ENCODE results near the gene PDYN. TPM values are rescaled to one million over a fixed set of nuclear protein-coding genes. Genes with fewer than 3 reads are reported as not detected.

PDYN gene
- total RNA-seq, 6 experiments from 2014 or later = not detected

- TF ChIP-seq CTCF (IDR thresholded peaks at IDR 0.05) = no peak
- no peak overlapping the region for H3K27ac Mint-ChIP-seq
- no peak overlapping the region for H3K4me3 Mint-ChIP-seq
- peaks cover 45% of the 10 kb centered on the region for H3K27me3 Mint-ChIP-seq (ENCODE audit: insufficient read depth)
- peaks cover under 1% of the 10 kb centered on the region; the same call in 1 of the 2 replicates for H3K36me3 Mint-ChIP-seq (ENCODE audit: low read depth)
- peaks cover 12% of the 10 kb centered on the region for H3K4me1 Mint-ChIP-seq (ENCODE audit: low read depth)
- no peaks in the 10 kb centered on the region for H3K9me3 Mint-ChIP-seq
- no peak for DNase-seq
Measured at GRCh38 chr20:1943275-1944002, 50.4 kb downstream of the PDYN start.

DNA sequence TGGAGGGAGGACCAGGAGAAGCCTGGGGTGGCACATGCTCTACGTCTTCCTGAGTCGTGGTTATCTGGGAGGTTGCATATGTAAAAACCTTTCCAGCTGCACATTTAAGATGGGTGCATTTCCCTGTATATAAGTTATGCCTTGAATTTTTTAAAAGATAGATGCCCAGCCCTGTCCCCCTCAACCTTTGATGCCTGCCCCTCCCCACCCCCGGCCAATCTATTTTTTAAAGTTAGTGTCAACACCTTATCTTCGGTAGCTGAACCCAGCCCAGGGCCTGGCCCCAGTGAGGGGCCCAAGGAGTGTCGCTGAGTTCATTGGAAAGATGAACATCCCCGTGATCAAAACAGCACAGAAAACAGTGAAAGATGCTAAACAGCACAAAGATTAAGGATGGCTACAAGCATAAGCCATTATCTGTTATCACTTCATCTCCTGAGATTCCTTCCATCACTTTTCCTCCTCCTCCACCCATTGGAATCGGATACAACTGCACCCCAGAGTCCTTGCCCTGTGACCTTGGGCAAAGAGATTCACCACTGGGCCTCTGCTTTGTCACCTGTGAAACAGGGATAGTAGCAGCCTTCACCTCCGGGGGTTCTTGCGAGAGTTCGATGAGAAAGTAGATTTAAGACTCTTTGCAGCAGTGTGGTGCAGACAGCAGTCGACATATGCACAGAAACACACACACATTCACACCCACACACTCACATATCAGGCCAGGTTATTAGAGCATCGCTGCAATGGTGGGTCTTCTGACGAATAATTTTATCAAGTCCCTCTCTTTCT is 51.2 kb downstream of the PDYN start:
- Mint-ChIP-seq H3K4me1 (ENCODE audit: low read depth) (peaks cover 12% of the 10 kb centered on the region), H3K27ac (no peak overlapping the region)

DNA sequence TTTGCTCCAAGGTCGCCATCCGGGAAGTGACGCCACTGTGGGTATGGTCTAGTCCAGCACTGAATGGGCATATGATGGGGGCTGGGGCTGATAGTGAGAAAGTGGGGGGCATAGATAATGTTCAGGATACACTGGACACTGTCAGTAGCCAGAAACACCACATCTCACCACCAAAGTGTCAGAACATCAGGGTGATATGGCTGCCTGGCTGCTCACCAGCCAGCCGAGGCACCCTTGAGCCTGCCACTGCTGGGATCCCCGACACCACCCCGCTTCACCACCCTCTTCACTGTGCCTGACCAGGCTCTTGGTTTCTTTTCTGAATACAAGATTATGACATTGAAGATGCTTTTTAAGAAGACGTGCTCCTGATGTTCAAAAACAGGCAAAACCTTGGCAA is 51.8 kb downstream of the PDYN start:
- peaks cover 7% of the 10 kb centered on the region for H3K36me3 Mint-ChIP-seq (ENCODE audit: low read depth)
- peaks cover 39% of the 10 kb centered on the region for H3K27me3 Mint-ChIP-seq (ENCODE audit: insufficient read depth)
- no peak overlapping the region for H3K27ac Mint-ChIP-seq
- DNase-seq = no peak
- TF ChIP-seq CTCF (IDR thresholded peaks at IDR 0.05) = no peak
- no peaks in the 10 kb centered on the region for H3K9me3 Mint-ChIP-seq
- H3K4me3 Mint-ChIP-seq = no peak overlapping the region
- peaks cover 12% of the 10 kb centered on the region for H3K4me1 Mint-ChIP-seq (ENCODE audit: low read depth)

More for the DNA sequence above, 51.2 kb downstream of the PDYN start:
- DNase-seq = no peak
- no peak for TF ChIP-seq CTCF (IDR thresholded peaks at IDR 0.05)
- Mint-ChIP-seq H3K9me3 (no peaks in the 10 kb centered on the region), H3K27me3 (ENCODE audit: insufficient read depth) (peaks cover 43% of the 10 kb centered on the region), H3K36me3 (ENCODE audit: low read depth) (peaks cover 5% of the 10 kb centered on the region), H3K4me3 (no peak overlapping the region)

GRCh38 chr20:1941226-1941625 is 52.6 kb downstream of the PDYN start:
- no peak for TF ChIP-seq CTCF (IDR thresholded peaks at IDR 0.05)
- Mint-ChIP-seq H3K4me1 (ENCODE audit: low read depth) (peaks cover 7% of the 10 kb centered on the region; the same call in 1 of the 2 replicates), H3K27me3 (ENCODE audit: insufficient read depth) (peaks cover 36% of the 10 kb centered on the region)

DNA sequence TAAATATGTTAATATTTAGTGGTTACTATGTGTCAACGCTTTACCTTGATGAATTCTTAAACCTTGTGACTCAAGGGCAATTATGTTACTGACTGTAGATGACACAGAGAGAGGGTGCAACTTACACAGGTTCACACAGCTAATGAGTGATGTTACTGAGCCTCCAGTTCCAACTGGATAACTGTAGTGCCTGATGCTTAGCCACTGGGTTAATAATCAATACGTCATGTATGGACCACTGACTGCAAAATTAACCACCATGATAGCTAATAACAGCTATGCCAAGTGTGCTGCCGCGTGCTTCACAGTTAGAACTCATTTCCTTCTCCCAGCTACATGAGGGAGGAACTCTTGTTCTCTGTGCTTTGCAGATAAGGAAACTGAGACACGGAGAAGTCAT is 53.3 kb downstream of the PDYN start:
- Mint-ChIP-seq H3K27me3 (ENCODE audit: insufficient read depth) (peaks cover 32% of the 10 kb centered on the region), H3K4me3 (no peak overlapping the region), H3K9me3 (no peaks in the 10 kb centered on the region), H3K27ac (no peak overlapping the region), H3K36me3 (ENCODE audit: low read depth) (peaks cover 22% of the 10 kb centered on the region), H3K4me1 (ENCODE audit: low read depth) (peaks cover 7% of the 10 kb centered on the region; the same call in 1 of the 2 replicates)
- TF ChIP-seq CTCF (IDR thresholded peaks at IDR 0.05) = no peak
- no peak for DNase-seq

More at GRCh38 chr20:1941226-1941625, 52.6 kb downstream of the PDYN start:
- H3K36me3 Mint-ChIP-seq (ENCODE audit: low read depth) = peaks cover 15% of the 10 kb centered on the region
- H3K9me3 Mint-ChIP-seq = no peaks in the 10 kb centered on the region
- no peak for DNase-seq
- no peak overlapping the region for H3K27ac Mint-ChIP-seq
- H3K4me3 Mint-ChIP-seq = no peak overlapping the region

Data from HFFc6 (cell line).